ENCODE measurements around the gene SUGCT.
"Not testable (repeated sequence)": the region's sequence is repeated elsewhere in the genome, so short reads cannot be mapped to it uniquely, and the experiment has no call there.

The SUGCT gene

GRCh38 chr7:40403703-40404476, 269.1 kb downstream of the SUGCT start:
- no peak for DNase-seq (ENCODE audit: low spot score)
- in situ Hi-C loops (cut with MboI; ENCODE audit: low pct_unique_long_range_greater_than_20kb, low sequenced_read_pairs, unreplicated experiment) = no loop called here
- no peak for TF ChIP-seq CTCF (IDR thresholded peaks at IDR 0.05; ENCODE audit: extremely low read depth, insufficient read depth, missing control alignments)

GRCh38 chr7:40405991-40406390, 271.2 kb downstream of the SUGCT start:
- TF ChIP-seq CTCF (IDR thresholded peaks at IDR 0.05; ENCODE audit: extremely low read depth, insufficient read depth, missing control alignments) = no peak
- in situ Hi-C loops (cut with MboI; ENCODE audit: low pct_unique_long_range_greater_than_20kb, low sequenced_read_pairs, unreplicated experiment) = no loop called here
- no peak for DNase-seq (ENCODE audit: low spot score)

GRCh38 chr7:40412323-40412722, 277.5 kb downstream of the SUGCT start:
- TF ChIP-seq CTCF (IDR thresholded peaks at IDR 0.05; ENCODE audit: extremely low read depth, insufficient read depth, missing control alignments) = no peak
- in situ Hi-C loops (cut with MboI; ENCODE audit: low pct_unique_long_range_greater_than_20kb, low sequenced_read_pairs, unreplicated experiment) = no loop called here
- DNase-seq (ENCODE audit: low spot score) = no peak

GRCh38 chr7:40414704-40415103, 279.9 kb downstream of the SUGCT start:
- in situ Hi-C loops (cut with MboI; ENCODE audit: low pct_unique_long_range_greater_than_20kb, low sequenced_read_pairs, unreplicated experiment) = not testable (repeated sequence)

GRCh38 chr7:40418448-40418847, 283.6 kb downstream of the SUGCT start:
- no peak for DNase-seq (ENCODE audit: low spot score)
- TF ChIP-seq CTCF (IDR thresholded peaks at IDR 0.05; ENCODE audit: extremely low read depth, insufficient read depth, missing control alignments) = no peak
- in situ Hi-C loops (cut with MboI; ENCODE audit: low pct_unique_long_range_greater_than_20kb, low sequenced_read_pairs, unreplicated experiment) = no loop called here

More at GRCh38 chr7:40414704-40415103, 279.9 kb downstream of the SUGCT start:
- not testable (repeated sequence) for DNase-seq (ENCODE audit: low spot score)

GRCh38 chr7:40418983-40419382, 284.2 kb downstream of the SUGCT start:
- no peak for DNase-seq (ENCODE audit: low spot score)
- no peak for TF ChIP-seq CTCF (IDR thresholded peaks at IDR 0.05; ENCODE audit: extremely low read depth, insufficient read depth, missing control alignments)
- in situ Hi-C loops (cut with MboI; ENCODE audit: low pct_unique_long_range_greater_than_20kb, low sequenced_read_pairs, unreplicated experiment) = no loop called here

GRCh38 chr7:40419806-40420205, 285.0 kb downstream of the SUGCT start:
- in situ Hi-C loops (cut with MboI; ENCODE audit: low pct_unique_long_range_greater_than_20kb, low sequenced_read_pairs, unreplicated experiment) = no loop called here
- DNase-seq (ENCODE audit: low spot score) = no peak
- TF ChIP-seq CTCF (IDR thresholded peaks at IDR 0.05; ENCODE audit: extremely low read depth, insufficient read depth, missing control alignments) = no peak

Measured in GM13977 (cell line).